Kidney capillary endothelial cell (primary cell): ENCODE measurements around the gene BCL2L15.

Experiments
- DNase-seq: peaks from one replicate; pipeline ENCODE4 v3.0.0-alpha.2; 2018; ENCODE audit warnings: low spot score

The BCL2L15 gene

DNA sequence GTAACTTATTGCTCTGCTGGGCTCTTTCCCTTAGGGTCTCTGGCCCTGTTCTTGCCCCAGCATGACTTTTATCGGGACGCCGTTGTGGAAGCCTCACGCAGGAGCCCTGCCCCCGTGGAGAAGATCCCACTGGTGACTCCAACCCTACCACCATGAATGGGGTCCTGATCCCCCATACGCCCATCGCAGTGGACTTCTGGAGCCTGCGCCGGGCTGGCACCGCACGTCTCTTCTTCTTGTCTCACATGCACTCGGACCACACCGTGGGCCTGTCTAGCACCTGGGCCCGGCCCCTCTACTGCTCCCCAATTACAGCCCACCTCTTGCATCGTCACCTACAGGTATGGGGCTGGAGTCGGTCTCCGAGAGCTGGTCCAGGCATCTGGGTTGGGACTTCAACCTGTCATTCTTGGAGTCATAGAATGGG lies 18.1 kb upstream of the BCL2L15 start:
- no peak for DNase-seq

GRCh38 chr1:113904674-113905434 lies 17.5 kb upstream of the BCL2L15 start, which contains the start of the genes AP4B1 and DCLRE1B:
TSS of gene AP4B1 (minus strand) at chr1:113904799. CDS start at chr1:113904717, 82 bp downstream.
TSS of gene DCLRE1B (plus strand) at chr1:113905326. CDS start at chr1:113905587, 261 bp downstream.
- peak; percentile 99 for DNase-seq

GRCh38 chr1:113904293-113904673 lies 16.9 kb upstream of the BCL2L15 start:
- DNase-seq = no peak

DNA sequence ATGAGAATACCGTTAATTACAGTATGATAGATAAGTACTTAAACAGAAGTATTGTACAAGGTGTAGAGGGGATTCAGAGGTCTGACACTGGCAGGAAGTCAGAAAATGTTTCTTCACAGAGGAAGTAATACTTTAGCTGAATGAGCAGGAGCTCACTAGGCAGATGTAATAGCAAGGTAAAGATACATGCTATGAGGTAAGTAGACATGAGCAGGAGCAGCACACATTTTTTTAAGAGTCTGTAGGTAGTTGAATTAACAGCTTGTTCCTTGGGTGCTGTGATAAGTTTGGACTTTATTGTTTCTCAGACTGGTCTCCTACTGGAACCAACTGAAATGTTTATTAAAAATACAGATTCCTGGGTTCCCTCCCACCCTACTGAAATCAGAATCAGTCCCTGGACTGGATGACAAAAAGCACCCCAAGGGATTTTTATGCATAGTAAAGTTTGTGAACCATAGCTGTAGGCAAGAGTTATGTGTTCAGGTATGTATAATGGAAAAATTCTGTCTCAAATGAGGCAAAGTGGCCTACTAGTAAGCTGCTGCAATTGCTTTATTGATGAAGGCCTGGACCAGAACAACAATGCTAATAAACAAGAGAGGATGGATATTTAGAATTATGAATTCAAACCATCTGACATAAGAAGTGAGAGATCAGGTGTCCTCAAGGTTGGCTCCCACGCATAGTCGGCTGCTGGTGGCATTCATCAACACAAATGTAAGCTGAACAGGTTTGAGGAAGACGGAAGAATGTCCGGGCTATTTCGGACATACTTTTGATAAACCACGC lies 16.3 kb upstream of the BCL2L15 start:
- DNase-seq = no peak

- peak; percentile 36 for DNase-seq
Measured at GRCh38 chr1:113901191-113901590, 13.8 kb upstream of the BCL2L15 start.

DNA sequence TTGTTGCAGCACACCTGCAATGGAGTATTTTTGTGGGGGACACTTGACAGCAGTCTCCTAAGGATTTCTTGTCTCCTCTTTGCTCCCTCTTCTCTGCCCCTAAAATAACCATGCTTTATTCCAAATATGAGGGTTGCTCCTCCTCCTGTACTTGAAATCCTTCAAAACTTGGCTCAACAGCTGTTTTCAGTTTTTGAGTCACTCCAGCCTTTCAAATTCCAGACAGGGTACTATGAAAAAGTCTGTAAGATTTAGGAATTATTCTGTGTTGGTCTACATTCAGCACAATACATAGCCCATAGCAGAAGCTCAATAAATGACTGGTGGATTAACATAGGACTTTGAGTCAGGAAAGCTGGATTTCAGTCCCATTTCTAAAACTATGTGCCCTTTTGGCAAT lies 11.7 kb upstream of the BCL2L15 start:
- no peak for DNase-seq

GRCh38 chr1:113898241-113898814 lies 10.9 kb upstream of the BCL2L15 start:
- no peak for DNase-seq

GRCh38 chr1:113895961-113896360 lies 8.6 kb upstream of the BCL2L15 start:
- DNase-seq = no peak

DNA sequence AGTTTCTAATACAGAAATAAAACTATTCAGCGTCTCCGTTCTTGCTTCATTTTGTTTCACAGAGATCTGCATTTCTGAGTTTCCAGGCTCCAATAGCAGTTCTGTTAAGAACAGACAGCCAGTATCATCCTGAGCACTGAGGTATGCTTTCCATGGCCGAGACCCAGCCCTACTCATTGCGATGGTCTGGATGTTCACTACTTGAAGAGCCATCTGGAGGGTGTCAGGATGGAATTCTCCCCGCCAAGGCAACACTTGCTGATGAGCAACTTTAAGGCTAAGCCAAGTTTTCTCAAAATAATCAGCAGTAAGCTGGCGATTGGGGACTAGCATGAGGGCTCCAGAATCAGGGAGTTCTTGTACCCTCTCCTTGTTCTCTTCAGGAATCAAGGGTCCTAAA lies 7.7 kb upstream of the BCL2L15 start:
- DNase-seq = no peak

DNA sequence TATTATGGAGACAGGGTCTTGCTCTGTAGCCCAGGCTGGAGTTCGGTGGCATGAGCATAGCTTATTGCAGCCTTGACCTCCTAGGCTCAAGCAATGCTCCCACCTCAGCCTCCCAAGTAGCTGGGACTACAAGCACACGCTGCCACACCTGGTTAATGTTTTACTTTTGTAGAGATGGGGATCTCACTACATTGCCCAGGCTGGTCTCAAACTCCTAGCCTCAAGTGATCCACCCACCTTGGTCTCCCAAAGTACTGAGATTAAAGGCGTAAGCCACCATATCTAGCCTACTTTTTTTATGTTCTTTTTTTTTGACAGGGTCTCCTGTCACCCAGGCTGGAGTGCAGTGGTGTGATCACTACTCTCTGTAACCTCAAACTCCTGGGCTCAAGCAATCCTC lies 5.9 kb upstream of the BCL2L15 start:
- no peak for DNase-seq

DNA sequence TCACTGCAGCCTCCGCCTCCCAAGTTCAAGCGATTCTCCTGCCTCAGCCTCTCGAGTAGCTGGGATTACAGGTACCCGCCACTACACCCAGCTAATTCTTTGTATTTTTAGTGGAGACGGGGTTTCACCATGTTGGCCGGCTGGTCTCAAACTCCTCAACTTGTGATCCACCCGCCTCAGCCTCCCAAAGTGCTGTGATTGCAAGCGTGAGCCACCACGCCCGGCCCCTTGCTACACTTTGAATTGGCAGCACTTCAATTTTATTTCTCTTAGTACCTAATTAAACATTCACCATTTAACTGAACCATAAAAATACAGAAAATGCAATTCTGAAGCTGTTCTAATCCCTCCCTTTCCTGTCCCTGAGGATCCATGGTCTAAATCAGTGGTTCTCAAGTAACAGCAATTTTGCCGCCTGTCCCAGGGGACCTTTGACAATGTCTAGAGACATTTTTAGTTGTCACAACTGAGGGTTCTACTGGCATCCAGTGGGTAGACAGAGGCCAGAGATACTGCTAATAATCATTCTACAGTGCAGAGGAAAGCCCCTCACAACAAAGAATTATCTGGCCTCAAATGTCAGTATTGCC lies 4.3 kb upstream of the BCL2L15 start:
- DNase-seq = no peak

DNA sequence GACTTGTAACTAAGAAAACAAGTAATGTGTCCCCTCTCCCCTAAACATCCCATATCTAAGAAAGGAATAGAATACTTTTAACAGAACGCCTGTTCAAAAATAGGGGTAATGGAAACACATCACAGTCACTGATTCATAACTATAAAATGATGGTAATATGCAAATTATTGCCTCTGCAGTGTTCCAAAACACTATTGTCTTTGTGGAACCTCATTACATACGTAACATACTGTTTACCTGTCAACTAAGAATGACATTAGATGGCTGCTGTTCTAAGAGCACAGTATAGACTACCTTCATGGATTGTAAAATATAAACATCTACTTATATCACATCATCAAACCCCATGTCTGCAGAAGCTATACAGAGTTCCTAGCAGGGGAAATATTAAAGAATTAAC lies 3.4 kb upstream of the BCL2L15 start:
- no peak for DNase-seq

DNA sequence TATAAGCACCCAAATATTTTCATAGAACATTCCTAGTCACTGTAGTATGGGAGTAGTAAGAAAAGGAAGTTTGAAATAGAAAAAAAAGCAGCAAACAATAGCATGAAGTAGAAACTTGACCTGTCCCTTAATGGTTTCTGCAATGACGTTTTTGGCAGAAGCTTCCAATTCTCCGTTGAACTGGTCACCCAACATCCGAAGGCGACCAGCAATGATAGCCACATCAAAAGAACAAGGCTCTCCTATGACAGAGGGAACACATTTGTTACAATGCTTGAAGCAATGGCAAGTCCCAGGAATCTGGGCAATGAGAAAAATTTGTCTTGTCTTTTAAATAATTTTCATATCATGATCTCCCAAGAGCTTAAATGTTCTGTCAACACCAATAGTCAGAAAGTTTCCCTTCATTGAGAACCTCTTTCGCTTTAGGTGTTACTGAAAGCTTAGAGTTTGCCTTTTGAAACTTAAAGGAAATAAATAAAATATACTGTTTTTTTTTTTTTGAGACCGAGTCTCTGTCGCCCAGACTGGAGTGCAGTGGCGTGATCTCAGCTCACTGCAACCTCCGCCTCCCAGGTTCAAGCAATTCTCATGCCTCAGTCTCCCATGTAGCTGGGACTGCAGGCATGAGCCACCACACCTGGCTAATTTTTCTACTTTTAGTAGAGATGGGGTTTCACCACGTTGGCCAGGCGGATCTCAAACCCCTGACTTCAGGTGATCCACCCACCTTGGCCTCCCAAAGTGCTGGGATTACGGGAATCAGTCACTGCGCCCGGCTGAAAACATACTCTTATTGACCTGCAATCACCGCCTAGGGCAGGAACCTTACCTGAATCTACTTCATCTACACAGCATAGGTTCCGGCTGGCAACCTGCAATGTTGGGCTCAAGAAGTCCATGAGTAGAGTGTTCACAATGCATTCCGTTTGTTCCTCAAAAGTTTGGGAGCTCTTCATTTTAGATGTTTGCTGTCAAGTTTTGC lies 672 bp downstream of the BCL2L15 start:
- no peak for DNase-seq

DNA sequence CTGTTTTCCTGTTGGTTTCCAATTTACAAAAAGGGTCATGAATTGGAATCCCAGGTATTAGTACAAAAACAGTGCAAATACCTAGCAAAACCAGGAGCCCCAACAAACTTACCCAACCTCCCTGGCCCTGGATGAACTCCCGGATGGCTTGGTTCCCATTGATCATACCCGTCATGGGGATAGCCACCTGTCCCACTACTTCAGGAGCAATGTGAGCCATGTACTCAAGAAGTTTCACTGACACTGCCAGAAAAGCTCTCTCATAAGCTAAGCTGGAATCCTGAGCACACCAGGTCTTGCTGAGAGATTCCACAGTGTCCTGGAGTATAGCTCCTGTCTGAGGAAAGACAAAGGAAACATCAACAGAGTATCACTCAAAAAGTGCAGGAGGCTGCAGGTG lies 5.7 kb downstream of the BCL2L15 start:
- no peak for DNase-seq

DNA sequence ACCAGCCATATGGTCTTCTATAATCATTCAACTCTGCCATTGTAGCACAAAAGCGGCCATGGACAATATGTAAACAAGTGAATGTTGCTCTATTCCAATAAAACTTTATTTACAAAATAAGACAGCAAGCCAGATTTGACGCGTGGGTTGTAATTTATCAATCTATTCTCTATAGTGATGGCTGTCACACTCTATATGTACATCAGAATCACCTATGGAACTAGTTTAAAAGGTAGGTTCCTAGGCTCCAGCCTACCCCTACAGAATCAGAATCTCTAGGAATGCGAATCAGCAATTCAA lies 7.7 kb downstream of the BCL2L15 start:
- no peak for DNase-seq

- DNase-seq = no peak
Measured at GRCh38 chr1:113876176-113876575, 11.2 kb downstream of the BCL2L15 start.

GRCh38 chr1:113875714-113876113 lies 11.7 kb downstream of the BCL2L15 start:
- no peak for DNase-seq

- peak; percentile 37 for DNase-seq
Measured at GRCh38 chr1:113874012-113874879, 13.1 kb downstream of the BCL2L15 start.

DNA sequence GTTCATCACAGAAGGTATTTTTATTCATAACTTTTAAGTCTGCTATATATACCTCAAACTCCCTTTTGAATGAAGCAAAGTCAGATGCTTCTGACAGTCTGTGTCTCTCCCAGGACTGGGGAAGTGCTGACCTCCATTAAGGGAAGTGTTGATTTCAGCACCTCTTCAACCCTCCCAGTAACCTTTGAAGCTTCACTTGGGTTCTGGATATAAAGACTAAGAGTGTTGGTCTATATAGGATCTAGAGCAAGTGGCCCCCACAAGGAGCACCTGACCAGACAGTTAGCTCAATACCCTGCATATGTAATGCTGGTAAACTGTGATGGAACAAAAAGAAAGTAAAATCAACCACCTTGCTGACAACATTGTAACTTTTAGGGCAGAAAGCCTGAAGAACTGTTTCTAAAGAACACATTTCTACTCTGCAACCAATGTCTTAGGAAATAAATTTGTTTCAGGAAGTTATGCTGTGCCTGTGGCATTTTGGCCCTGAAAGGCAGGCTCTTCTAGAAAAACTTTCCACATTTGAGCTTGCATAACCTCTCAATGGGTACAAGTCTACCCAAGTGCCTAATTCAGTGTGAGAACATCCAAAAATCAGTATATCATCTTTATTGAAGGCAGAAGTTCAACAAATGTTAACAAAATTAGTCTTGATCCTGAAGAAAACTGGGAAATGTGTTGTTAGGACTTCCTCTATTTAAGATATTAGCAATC lies 15.0 kb downstream of the BCL2L15 start:
- DNase-seq = no peak

- no peak for DNase-seq
Measured at GRCh38 chr1:113871597-113872113, 15.7 kb downstream of the BCL2L15 start, which contains the start of gene PTPN22. TSS of gene PTPN22 (minus strand) at chr1:113871712.
